Measurements from ENCODE around the gene AP2A1. TPM values are rescaled to one million over a fixed set of nuclear protein-coding genes. Genes with fewer than 3 reads are reported as not detected.

Gene AP2A1
- total RNA-seq, 4 donors from 2014 or later, result 69.9 to 103 (median 76.1) TPM

- WGBS, 2 donors (ENCODE audit: low coverage in 1 of 2), result no CpG with 5 or more reads among the region's 28 CpGs
- Histone ChIP-seq H3K27me3 (no peaks in the 10 kb centered on the region), H3K27ac (no peak overlapping the region), H3K36me3 (peaks cover 0 to 96% of the 10 kb centered on the region in 2 donors), H3K4me3 (no peak overlapping the region), H3K4me1 (peaks cover 0 to 27% (median 11%) of the 10 kb centered on the region in 3 donors), H3K9me3 (no peaks in the 10 kb centered on the region)
- TF ChIP-seq POLR2AphosphoS5 (IDR thresholded peaks at IDR 0.05), result no peak
- no peak for TF ChIP-seq EP300 (IDR thresholded peaks at IDR 0.05)
- TF ChIP-seq POLR2A (IDR thresholded peaks at IDR 0.05), result no peak
- TF ChIP-seq CTCF (IDR thresholded peaks at IDR 0.05), result no peak
- no peak for ATAC-seq
Measured at GRCh38 chr19:49799271-49799797, 32.5 kb downstream of the AP2A1 start.

DNA sequence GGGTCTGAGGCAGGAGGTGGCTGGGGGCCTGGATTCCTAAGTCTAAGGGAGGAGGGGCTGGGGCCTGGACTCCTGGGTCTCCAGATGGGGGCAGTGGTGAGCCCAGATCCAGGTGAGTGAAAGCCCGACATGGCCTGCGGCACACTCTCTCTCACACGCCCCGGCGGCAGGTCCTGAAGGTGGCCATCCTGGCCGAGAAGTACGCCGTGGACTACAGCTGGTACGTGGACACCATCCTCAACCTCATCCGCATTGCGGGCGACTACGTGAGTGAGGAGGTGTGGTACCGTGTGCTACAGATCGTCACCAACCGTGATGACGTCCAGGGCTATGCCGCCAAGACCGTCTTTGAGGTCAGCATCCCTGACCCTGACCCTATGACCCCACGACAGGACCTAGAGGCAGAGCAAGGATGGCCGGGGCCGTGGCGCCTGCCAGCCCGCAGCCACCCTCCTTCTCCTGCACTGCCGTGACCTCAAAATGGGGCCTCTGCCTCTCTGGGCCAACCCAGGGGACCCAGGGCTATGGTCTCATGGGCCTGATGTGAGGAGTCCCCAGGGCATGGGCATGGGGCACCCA is 33.1 kb downstream of the AP2A1 start:
- no peak for ATAC-seq
- Histone ChIP-seq H3K9me3 (no peaks in the 10 kb centered on the region), H3K27me3 (no peaks in the 10 kb centered on the region), H3K27ac (no peak overlapping the region), H3K4me3 (no peak overlapping the region), H3K36me3 (peaks cover 0 to 96% of the 10 kb centered on the region in 2 donors), H3K4me1 (peaks cover 0 to 27% (median 11%) of the 10 kb centered on the region in 3 donors)
- TF ChIP-seq POLR2AphosphoS5 (IDR thresholded peaks at IDR 0.05) (no peak), CTCF (IDR thresholded peaks at IDR 0.05) (no peak), EP300 (IDR thresholded peaks at IDR 0.05) (no peak), POLR2A (IDR thresholded peaks at IDR 0.05) (no peak)
- 85% methylated on average over 11 of the region's 25 CpGs; no CpG with 5 or more reads in 1 of the 2 donors for WGBS, 2 donors (ENCODE audit: low coverage in 1 of 2)

GRCh38 chr19:49800771-49801170 is 34.0 kb downstream of the AP2A1 start:
- H3K4me1 ChIP-seq, result peaks cover 0 to 27% (median 11%) of the 10 kb centered on the region in 3 donors
- WGBS, 2 donors (ENCODE audit: low coverage in 1 of 2), result 93% methylated on average over 2 of the region's 10 CpGs; no CpG with 5 or more reads in 1 of the 2 donors
- no peak for ATAC-seq
- peak overlapping the region in 1 of 4 donors; percentile 78 for H3K27ac ChIP-seq
- H3K36me3 ChIP-seq, result peaks cover 0 to 96% of the 10 kb centered on the region in 2 donors
- H3K9me3 ChIP-seq, result no peaks in the 10 kb centered on the region
- no peaks in the 10 kb centered on the region for H3K27me3 ChIP-seq
- no peak overlapping the region for H3K4me3 ChIP-seq
- TF ChIP-seq CTCF (IDR thresholded peaks at IDR 0.05) (no peak), EP300 (IDR thresholded peaks at IDR 0.05) (no peak), POLR2A (IDR thresholded peaks at IDR 0.05) (no peak), POLR2AphosphoS5 (IDR thresholded peaks at IDR 0.05) (no peak)

DNA sequence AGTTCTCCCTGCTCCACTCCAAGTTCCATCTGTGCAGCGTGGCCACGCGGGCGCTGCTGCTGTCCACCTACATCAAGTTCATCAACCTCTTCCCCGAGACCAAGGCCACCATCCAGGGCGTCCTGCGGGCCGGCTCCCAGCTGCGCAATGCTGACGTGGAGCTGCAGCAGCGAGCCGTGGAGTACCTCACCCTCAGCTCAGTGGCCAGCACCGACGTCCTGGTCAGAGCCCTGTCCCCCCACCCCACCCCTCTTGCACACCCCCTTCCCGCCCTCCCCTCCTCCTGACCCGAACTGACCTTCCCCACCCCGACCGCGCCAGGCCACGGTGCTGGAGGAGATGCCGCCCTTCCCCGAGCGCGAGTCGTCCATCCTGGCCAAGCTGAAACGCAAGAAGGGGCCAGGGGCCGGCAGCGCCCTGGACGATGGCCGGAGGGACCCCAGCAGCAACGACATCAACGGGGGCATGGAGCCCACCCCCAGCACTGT is 34.6 kb downstream of the AP2A1 start:
- Histone ChIP-seq H3K4me1 (peaks cover 0 to 27% (median 11%) of the 10 kb centered on the region in 3 donors), H3K36me3 (peaks cover 0 to 96% of the 10 kb centered on the region in 2 donors), H3K27ac (peak overlapping the region in 3 of 4 donors; percentile 63 to 80 (median 78)), H3K4me3 (peak overlapping the region in 1 of 2 donors; percentile 51), H3K27me3 (no peaks in the 10 kb centered on the region), H3K9me3 (no peaks in the 10 kb centered on the region)
- WGBS, 2 donors (ENCODE audit: low coverage in 1 of 2), result 50 to 67% methylated on average over 2 to 3 of the region's 32 CpGs
- TF ChIP-seq EP300 (IDR thresholded peaks at IDR 0.05), result no peak
- TF ChIP-seq POLR2A (IDR thresholded peaks at IDR 0.05), result no peak
- ATAC-seq, result no peak

- 9 to 11% methylated on average over 3 to 9 of the region's 38 CpGs for WGBS, 2 donors (ENCODE audit: low coverage in 1 of 2)
- TF ChIP-seq EP300 (IDR thresholded peaks at IDR 0.05) (no peak), POLR2AphosphoS5 (IDR thresholded peaks at IDR 0.05) (peak; percentile 70), CTCF (IDR thresholded peaks at IDR 0.05) (peak in 3 of 4 experiments; percentile 40 to 58 (median 52))
- ATAC-seq, result peak; percentile 89
- Histone ChIP-seq H3K4me1 (peaks cover 0 to 27% (median 11%) of the 10 kb centered on the region in 3 donors), H3K4me3 (peak overlapping the region; percentile 3 to 51), H3K27ac (peak overlapping the region in 3 of 4 donors; percentile 63 to 80 (median 78)), H3K27me3 (no peaks in the 10 kb centered on the region), H3K36me3 (peaks cover 0 to 96% of the 10 kb centered on the region in 2 donors), H3K9me3 (no peaks in the 10 kb centered on the region)
Measured at GRCh38 chr19:49801966-49802661, 35.3 kb downstream of the AP2A1 start.

All from gastroesophageal sphincter (tissue), 4 donors.